Urinary bladder (tissue), 4 donors: Measurements from ENCODE around the gene CFD. TPM values are rescaled to one million over a fixed set of nuclear protein-coding genes. Genes with fewer than 3 reads are reported as not detected.
"Not testable (repeated sequence)": the region's sequence is repeated elsewhere in the genome, so short reads cannot be mapped to it uniquely, and the experiment has no call there.

ENCODE experiments used
- DNase-seq: peaks from one replicate; pipeline ENCODE4 v3.0.0-alpha.2; 2015; ENCODE audit errors: extremely low spot score
- H3K27ac ChIP-seq: one replicate; pipeline ENCODE4 v1.5.1; 2013; ENCODE audit warnings: low read depth, mild to moderate bottlenecking, moderate library complexity
- H3K36me3 ChIP-seq: one replicate; pipeline ENCODE4 v1.6.1; 2013; ENCODE audit warnings: mild to moderate bottlenecking, moderate library complexity; ENCODE audit not compliant: insufficient read depth
- H3K4me1 ChIP-seq: one replicate; pipeline ENCODE4 v1.6.1; 2013; ENCODE audit warnings: mild to moderate bottlenecking, moderate library complexity; ENCODE audit not compliant: insufficient read depth
- H3K4me3 ChIP-seq: one replicate; pipeline ENCODE4 v1.5.1; 2013; ENCODE audit warnings: low read depth, low read length
- WGBS: extraction: QIAGEN DNeasy Blood & Tissue Kit; methylation state at CpG from one replicate; pipeline ENCODE4 v1.1.7; 2013; 5-methylcytosine and 5-hydroxymethylcytosine counted together
- polyA plus RNA-seq: library from polyadenylated mRNA; stranded (reverse); fragments of 200-250 nt; gene quantifications from one replicate; pipeline ENCODE4 v1.2.3, GENCODE V29; 2013
- total RNA-seq: library from RNA; depleted of rRNA; stranded (reverse); fragments of >200 nt; gene quantifications from one replicate; pipeline ENCODE4 v1.2.3, GENCODE V29; 2014
- donor health status: healthy with polysubstance abuse.
- donor health status: healthy.

The CFD gene
- total and polyA plus RNA-seq, 2 donors: 84.4 to 2,164 TPM

DNA sequence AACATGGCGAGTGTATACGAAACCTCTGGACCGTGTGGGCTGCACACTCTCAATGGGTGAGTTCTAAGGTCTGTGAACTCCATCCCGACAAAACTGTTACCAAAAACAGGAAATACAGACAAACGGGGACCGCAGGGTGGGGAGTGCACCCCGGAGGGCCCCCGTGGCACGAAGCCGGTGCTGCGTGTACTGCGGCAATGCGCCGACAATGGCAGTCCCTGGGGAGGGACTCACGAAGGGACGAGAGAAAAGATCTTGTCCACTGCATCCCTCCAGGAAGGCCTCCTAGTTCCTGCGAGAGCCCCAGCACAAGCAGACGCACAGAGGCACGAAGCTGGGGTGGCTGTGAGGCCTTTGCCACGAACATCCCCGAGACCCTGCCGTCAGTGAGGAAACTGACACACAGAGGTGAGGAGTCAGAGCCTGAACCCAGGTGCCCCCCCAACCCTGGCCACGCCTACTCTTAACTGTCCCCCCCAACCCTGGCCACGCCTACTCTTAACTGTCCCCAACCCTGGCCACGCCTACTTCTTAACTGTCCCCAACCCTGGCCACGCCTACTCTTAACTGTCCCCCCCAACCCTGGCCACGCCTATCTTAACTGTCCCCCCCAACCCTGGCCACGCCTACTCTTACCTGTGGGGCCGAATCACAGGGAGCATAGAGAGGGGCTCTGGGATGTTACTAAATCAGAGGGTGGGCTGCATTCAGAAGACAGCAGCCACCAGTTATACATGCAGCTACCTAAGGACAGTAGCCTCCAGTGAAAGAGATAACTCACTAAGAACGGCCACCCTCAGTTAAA, 29.3 kb downstream of the CFD start:
- Histone ChIP-seq H3K36me3 (peaks cover 2% of the 10 kb centered on the region), H3K27ac (no peak overlapping the region), H3K4me1 (no peaks in the 10 kb centered on the region), H3K4me3 (no peak overlapping the region)
- WGBS: 91% methylated on average over 30 of the region's 30 CpGs
- no peak for DNase-seq

DNA sequence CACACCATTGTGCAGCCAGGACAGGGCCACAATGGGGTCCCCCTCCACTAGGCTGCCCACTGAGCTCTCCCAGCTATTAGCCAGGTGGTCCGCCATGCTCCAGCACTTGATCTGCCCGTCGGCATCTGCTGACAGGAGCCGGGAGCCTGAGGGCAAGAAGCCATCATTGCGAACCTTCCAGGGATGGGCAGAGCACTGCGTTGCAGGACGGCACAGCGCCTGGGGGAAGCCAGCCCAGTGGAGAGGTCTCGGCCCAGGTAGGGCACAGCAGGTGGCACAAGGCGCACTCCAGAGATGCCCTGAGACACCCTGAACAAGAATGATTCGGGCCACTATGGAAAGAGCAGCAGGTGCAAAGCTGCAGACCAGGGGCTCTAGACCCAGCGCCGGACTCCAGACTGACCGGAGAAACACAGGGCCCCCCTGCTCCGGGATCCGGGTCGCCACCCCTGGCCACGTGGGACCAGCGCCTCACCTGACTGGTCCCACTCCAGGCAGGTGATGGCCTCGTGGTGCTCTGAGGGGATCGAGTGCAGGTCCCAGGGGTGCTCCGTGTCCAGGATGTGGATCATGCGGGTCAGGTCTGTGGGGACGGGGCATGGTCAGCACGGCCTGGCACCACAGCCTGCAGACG, 30.3 kb downstream of the CFD start:
- H3K27ac ChIP-seq: no peak overlapping the region
- peaks cover 2% of the 10 kb centered on the region for H3K36me3 ChIP-seq
- H3K4me3 ChIP-seq: no peak overlapping the region
- no peaks in the 10 kb centered on the region for H3K4me1 ChIP-seq
- DNase-seq: no peak
- WGBS: 92% methylated on average over 26 of the region's 26 CpGs

DNA sequence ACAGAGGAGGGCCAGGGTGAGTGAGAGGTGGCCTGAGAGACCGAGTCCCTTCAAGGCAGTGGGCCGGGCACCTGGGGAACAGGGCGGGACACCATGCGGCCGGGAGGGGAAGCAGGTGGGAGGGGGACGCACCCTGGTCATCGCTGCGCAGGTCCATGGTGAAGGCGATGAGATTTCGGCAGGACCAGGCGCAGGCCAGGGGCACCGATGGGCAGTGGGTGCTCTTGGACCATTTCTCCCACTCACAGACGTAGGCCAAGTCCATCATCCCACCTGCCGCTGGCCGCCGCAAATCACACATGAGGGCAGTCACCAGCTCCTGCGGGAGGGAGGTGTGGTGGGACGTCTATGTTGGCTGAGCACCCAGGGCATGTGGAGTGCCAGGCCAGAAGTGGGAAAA, 31.4 kb downstream of the CFD start:
- WGBS: 91% methylated on average over 18 of the region's 18 CpGs
- no peaks in the 10 kb centered on the region for H3K4me1 ChIP-seq
- DNase-seq: no peak
- peaks cover 2% of the 10 kb centered on the region for H3K36me3 ChIP-seq
- no peak overlapping the region for H3K27ac ChIP-seq
- no peak overlapping the region for H3K4me3 ChIP-seq

DNA sequence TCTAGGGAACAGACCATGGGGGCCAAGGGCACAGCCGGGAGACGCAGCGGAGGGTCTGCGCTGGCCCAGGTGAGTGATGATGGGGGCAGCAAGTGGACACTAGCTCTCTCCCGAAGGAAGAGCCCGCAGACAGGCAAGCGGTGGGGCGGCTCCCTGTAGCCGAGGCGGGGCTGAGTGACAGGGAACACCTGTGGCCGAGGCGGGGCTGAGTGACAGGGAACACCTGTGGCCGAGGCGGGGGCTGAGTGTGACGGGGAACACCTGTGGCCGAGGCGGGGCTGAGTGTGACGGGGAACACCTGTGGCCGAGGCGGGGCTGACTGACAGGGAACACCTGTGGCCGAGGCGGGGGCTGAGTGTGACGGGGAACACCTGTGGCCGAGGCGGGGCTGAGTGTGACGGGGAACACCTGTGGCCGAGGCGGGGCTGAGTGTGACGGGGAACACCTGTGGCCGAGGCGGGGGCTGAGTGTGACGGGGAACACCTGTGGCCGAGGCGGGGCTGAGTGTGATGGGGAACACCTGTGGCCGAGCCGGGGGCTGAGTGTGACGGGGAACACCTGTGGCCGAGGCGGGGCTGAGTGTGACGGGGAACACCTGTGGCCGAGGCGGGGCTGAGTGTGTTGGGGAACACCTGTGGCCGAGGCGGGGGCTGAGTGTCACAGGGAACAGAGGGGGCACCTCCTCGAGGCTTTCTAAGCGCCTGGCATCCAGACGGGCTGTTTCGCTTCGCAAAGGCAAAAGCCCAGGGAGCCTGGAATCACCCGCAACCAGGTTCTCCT, 32.1 kb downstream of the CFD start:
- WGBS: 49% methylated on average over 47 of the region's 50 CpGs
- peak overlapping the region; percentile 91 for H3K4me3 ChIP-seq
- not testable (repeated sequence) for DNase-seq, H3K36me3 ChIP-seq, H3K4me1 ChIP-seq, H3K27ac ChIP-seq

DNA sequence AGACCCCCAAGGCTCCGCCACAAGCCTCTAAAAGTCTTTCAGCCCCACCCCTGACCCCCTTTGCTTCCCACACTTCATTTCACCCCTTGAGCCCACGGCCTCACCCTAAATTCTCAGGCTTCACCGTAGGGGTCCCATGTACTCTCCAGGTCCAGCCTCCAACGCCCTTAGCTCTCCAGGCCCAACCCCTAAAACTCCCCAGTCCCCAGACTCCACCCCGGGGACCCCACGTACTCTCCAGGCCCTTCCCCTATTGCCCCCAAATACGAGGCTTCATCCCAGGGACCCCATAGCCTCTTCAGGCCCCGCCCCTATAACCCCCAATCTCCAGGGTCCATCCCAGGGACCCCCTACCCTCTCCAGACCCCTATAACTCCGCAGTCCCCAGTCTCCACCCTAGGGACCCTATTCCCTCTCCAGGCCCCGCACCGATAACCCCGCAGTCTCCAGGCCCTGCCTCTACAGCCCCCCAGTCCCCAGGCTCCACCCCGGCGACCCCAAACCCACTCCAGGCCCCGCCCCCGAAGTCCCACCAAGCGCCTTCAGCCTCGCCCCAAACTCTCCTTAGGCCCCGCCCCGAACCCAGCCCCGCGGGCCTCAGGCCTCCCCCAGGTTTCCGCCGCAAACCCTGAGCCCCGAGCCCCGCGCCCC, 32.9 kb downstream of the CFD start:
- 5% methylated on average over 25 of the region's 27 CpGs for WGBS
- no peaks in the 10 kb centered on the region for H3K36me3 ChIP-seq

DNA sequence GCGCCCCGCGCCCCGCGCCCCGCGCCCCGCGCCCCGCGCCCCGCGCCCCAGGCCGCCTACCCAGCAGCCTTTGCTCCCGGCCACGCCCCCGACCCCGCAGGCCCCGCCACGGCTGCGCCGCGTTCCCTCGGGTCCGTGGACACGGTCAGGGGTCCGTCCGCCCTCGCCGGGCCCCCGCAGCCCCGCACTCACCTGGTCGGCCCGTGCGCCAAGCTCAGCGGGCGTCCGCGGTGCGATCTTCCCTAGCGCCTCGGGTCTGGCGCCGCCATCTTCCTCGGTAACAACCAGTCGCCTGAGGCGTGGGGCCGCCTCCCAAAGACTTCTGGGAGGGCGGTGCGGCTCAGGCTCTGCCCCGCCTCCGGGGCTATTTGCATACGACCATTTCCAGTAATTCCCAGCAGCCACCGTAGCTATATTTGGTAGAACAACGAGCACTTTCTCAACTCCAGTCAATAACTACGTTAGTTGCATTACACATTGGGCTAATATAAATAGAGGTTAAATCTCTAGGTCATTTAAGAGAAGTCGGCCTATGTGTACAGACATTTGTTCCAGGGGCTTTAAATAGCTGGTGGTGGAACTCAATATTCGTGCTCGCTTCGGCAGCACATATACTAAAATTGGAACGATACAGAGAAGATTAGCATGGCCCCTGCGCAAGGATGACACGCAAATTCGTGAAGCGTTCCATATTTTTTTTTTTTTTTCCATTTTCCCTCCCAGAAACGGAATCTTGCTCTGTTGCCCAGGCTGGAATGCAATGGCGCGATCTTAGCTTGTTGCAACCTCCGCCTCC, 33.6 kb downstream of the CFD start, which contains the start of the genes MED16 and RNU6-9:
Gene MED16 (minus strand): TSS at position 294 of the 796 bp plus-strand sequence. CDS start 2,056 bp downstream, outside the sequence.
Gene RNU6-9 (plus strand): TSS at position 591 of the 796 bp plus-strand sequence.
- DNase-seq: peak; percentile 90
- WGBS: under 1% methylated on average over 68 of the region's 69 CpGs

More for the DNA sequence above, 32.9 kb downstream of the CFD start:
- DNase-seq: no peak
- peak overlapping the region; percentile 53 for H3K27ac ChIP-seq
- no peaks in the 10 kb centered on the region for H3K4me1 ChIP-seq
- peak overlapping the region; percentile 91 for H3K4me3 ChIP-seq

DNA sequence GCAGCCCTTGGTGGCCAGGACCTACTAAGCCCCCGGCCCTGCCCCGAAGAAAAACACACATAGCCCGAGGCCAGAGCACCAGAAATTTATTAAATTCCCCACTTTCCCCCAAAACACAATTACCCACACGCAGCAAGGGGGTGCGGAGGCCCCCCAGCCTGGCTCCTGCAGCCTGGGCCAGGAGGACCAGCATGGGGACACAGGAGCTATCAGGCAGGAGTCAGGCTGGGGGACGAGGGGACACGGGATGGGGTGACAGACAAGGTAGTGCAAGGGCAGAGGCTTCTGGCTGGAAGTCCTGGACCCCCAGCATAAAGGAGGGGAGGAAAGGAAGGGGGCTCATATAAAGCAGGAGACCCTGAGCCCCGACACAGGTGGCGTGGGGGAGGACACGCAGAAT, 37.0 kb downstream of the CFD start:
- H3K27ac ChIP-seq: no peak overlapping the region
- no peak overlapping the region for H3K4me3 ChIP-seq
- no peaks in the 10 kb centered on the region for H3K4me1 ChIP-seq
- 94% methylated on average over 10 of the region's 10 CpGs for WGBS
- peaks cover 3% of the 10 kb centered on the region for H3K36me3 ChIP-seq
- no peak for DNase-seq

More for the DNA sequence above, 33.6 kb downstream of the CFD start, which contains the start of the genes MED16 and RNU6-9:
- Histone ChIP-seq H3K36me3 (no peaks in the 10 kb centered on the region), H3K4me1 (no peaks in the 10 kb centered on the region), H3K4me3 (peak within 1 kb of the TSS; percentile 91), H3K27ac (peak within 1 kb of the TSS; percentile 95)

DNA sequence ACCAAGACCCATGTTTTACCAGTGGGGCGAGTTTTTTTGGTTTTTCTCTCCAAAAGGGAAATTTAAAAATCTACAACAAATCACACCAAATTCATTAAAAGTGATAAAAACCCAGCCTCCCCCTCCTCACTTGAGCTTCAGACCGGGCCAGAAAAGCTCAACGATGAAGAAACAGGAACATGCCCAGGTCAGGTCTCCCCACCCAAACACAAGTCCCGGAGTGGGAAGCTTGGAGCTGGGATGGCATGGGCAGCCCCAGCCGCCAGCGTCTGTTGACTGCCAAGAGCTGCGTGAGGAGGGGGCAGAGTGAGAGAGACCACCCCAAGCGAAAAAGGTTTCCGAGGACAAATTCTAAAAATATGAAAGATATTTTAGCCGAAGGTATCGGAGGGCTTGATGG, 37.5 kb downstream of the CFD start:
- no peaks in the 10 kb centered on the region for H3K4me1 ChIP-seq
- H3K36me3 ChIP-seq: peaks cover 3% of the 10 kb centered on the region
- 92% methylated on average over 11 of the region's 11 CpGs for WGBS
- H3K4me3 ChIP-seq: no peak overlapping the region
- no peak overlapping the region for H3K27ac ChIP-seq
- DNase-seq: no peak

DNA sequence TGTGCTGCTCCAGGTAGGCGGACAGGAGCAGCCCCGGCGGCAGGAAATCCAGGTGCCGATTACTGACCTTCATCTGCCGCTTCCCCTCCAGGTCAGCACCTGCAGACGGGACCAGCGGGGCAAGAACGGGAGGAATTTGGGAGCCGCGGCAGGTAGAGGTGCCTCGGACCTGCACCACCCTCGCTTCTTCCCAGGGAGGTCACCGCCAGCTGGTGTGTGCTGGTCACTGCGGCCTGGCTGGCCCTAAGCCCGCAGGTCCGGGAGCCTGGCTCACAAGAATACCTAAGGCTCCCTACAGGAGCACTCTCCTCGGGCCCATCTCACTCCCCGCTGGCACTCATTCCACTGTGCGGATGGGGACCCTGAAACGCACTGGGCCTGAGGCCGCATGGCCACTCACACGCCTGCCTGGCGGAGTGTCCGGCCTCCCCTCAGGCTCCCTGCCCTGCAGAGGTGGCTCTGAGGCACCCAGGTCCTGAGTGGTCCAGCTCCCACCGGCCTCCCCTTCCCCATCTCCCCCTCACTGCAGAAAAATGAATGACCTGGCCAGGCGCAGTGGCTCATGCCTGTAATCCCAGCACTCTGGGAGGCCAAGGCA, 38.1 kb downstream of the CFD start:
- Histone ChIP-seq H3K4me1 (no peaks in the 10 kb centered on the region), H3K27ac (no peak overlapping the region), H3K4me3 (no peak overlapping the region), H3K36me3 (peaks cover 3% of the 10 kb centered on the region)
- WGBS: 91% methylated on average over 26 of the region's 26 CpGs
- no peak for DNase-seq

DNA sequence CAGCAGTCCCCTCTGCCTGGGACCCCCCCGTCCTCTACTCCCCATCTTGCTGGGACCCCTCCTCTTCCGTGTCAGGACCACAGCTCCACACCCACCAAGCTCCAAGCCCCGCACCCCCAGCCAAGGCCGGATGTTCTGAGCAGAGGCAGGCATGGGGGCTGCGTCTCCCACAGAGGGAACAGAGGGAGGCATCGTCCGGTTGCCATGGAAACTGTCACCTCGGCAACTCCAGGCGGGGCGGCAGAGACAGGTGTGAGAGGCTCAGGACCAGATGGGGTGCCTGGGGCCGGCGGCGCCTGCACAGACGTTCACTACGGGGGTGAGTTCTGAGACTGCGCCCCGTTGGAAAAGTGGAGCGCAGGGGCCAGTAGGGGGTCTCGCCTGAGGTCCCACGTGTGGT, 39.2 kb downstream of the CFD start:
- DNase-seq: no peak
- WGBS: 77% methylated on average over 20 of the region's 20 CpGs
- Histone ChIP-seq H3K4me3 (no peak overlapping the region), H3K36me3 (peaks cover 3% of the 10 kb centered on the region), H3K4me1 (no peaks in the 10 kb centered on the region), H3K27ac (no peak overlapping the region)

DNA sequence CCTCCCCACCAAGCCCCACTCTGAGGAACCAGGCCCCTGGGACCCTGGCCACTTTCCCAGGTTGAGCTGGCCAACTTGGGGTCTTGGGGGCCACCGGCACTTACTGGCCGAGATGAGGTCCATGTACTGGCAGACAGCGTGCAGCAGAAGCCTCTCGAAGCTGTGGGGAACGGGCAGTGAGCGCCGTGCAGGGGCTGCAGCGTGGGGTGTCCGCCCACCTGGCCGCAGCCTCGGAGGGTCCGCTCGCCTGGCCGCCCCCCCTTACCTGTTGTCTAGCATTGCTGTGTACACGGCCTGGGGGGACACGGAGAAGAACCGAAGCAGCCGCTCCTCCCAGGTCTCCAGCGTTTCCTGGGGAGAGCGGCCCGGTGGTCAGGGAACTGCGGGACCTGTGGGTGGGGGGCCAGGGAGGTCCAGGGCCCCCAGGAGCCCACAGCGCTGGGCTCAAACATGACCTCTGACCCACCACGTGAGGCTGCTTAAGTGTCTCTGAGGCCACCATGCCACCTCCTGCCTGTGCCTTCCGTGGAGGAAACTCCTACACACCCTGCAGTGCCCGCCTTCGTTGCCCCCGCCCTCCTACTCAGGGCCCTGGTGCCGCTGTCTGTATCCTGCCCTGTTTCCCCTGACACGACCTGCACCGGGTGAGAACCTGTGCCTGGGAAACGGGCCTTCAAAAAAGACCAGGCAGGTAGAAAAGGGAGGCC, 40.0 kb downstream of the CFD start:
- Histone ChIP-seq H3K4me3 (no peak overlapping the region), H3K4me1 (no peaks in the 10 kb centered on the region), H3K36me3 (peaks cover 3% of the 10 kb centered on the region), H3K27ac (no peak overlapping the region)
- DNase-seq: no peak
- WGBS: 90% methylated on average over 32 of the region's 32 CpGs

DNA sequence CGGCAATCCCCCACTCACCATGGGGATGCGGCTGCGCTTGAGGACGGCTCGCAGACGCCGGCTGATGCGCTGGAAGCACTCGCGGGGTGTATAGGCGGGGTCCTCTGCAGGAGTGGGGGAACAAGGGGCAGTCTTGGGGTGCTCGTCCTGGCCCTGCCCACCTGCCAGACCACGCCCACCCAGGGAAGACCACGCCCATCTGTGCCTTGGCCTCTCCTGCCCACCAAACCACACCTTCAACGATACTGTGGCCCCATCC, 40.5 kb downstream of the CFD start:
- DNase-seq: no peak
- no peak overlapping the region for H3K27ac ChIP-seq
- peaks cover 3% of the 10 kb centered on the region for H3K36me3 ChIP-seq
- H3K4me3 ChIP-seq: no peak overlapping the region
- 92% methylated on average over 15 of the region's 15 CpGs for WGBS
- no peaks in the 10 kb centered on the region for H3K4me1 ChIP-seq
